Fibroblast of peridontal ligament (primary cell): ENCODE results near the gene PRKCA.
"Not testable (repeated sequence)": the region's sequence is repeated elsewhere in the genome, so short reads cannot be mapped to it uniquely, and the experiment has no call there.

Source experiments
- DNase-seq: peaks from one replicate; pipeline ENCODE4 v3.0.0-alpha.2; 2010; ENCODE audit errors: extremely low read depth

The PRKCA gene

GRCh38 chr17:66713533-66714042 lies 411.2 kb downstream of the PRKCA start:
- DNase-seq: no peak

- DNase-seq: no peak
Observed at GRCh38 chr17:66714046-66715023, 411.9 kb downstream of the PRKCA start.

GRCh38 chr17:66715076-66715675 lies 412.8 kb downstream of the PRKCA start:
- DNase-seq: no peak

GRCh38 chr17:66715745-66716156 lies 413.3 kb downstream of the PRKCA start:
- peak; percentile 74 for DNase-seq

- peak; percentile 40 for DNase-seq
Observed at GRCh38 chr17:66716236-66717026, 414.0 kb downstream of the PRKCA start.

GRCh38 chr17:66717641-66718058 lies 415.2 kb downstream of the PRKCA start:
- DNase-seq: no peak

GRCh38 chr17:66720027-66720426 lies 417.6 kb downstream of the PRKCA start:
- DNase-seq: no peak

GRCh38 chr17:66720567-66720966 lies 418.2 kb downstream of the PRKCA start:
- DNase-seq: no peak

- DNase-seq: no peak
Observed at GRCh38 chr17:66722341-66722740, 419.9 kb downstream of the PRKCA start.

GRCh38 chr17:66724581-66725341 lies 422.3 kb downstream of the PRKCA start:
- peak; percentile 93 for DNase-seq

GRCh38 chr17:66725438-66725837 lies 423.0 kb downstream of the PRKCA start:
- DNase-seq: not testable (repeated sequence)

GRCh38 chr17:66725956-66726355 lies 423.5 kb downstream of the PRKCA start:
- DNase-seq: no peak

GRCh38 chr17:66726371-66726770 lies 424.0 kb downstream of the PRKCA start:
- no peak for DNase-seq

- no peak for DNase-seq
Observed at GRCh38 chr17:66726846-66727245, 424.4 kb downstream of the PRKCA start.

- DNase-seq: peak; percentile 45
Observed at GRCh38 chr17:66727634-66728570, 425.5 kb downstream of the PRKCA start.

- no peak for DNase-seq
Observed at GRCh38 chr17:66730461-66730923, 428.1 kb downstream of the PRKCA start.

- DNase-seq: no peak
Observed at GRCh38 chr17:66733759-66734158, 431.3 kb downstream of the PRKCA start.

- no peak for DNase-seq
Observed at GRCh38 chr17:66734186-66734943, 432.0 kb downstream of the PRKCA start.

- peak; percentile 85 for DNase-seq
Observed at GRCh38 chr17:66737524-66737923, 435.1 kb downstream of the PRKCA start.
